ENCODE results near the gene MINDY2. TPM values are rescaled to one million over a fixed set of nuclear protein-coding genes. Genes with fewer than 3 reads are reported as not detected.

Gene MINDY2
- total and polyA plus RNA-seq, 10 of the 15 experiments (the other 5 are each of a cell fraction or from before 2014, with no cell fraction given), result 0.73 to 9.4 (median 3.3) TPM

GRCh38 chr15:58762285-58762684 is 8.8 kb upstream of the MINDY2 start:
- ChIA-PET POLR2A (no interaction called here), SMC1A (ENCODE audit: uncharacterized antibody, unreplicated experiment) (interaction anchor here (0.6 to 4.1 kb wide), 3 partner anchors 8 to 194 kb away, joined by 3 to 21 read pairs (median 3); partner anchors contain the start of gene MINDY2), RAD21 (ENCODE audit: unreplicated experiment) (no interaction called here), CTCF (interaction anchor here (1.3 to 4.4 kb wide), 3 partner anchors 493 to 534 kb away, joined by 3 to 30 read pairs (median 17); no protein-coding TSS in a partner anchor)
- Histone ChIP-seq H3K27me3 (replicated peaks in 1 of 2; ENCODE audit: control insufficient read depth in 2 of 2, insufficient read depth in 2 of 2, low read length in 1 of 2) (no peaks in the 10 kb centered on the region), H3K4me3 (no peak overlapping the region), H3K79me2 (ENCODE audit: control insufficient read depth, insufficient read depth, low read length) (no peaks in the 10 kb centered on the region), H3K27ac (ENCODE audit: control insufficient read depth, insufficient read depth) (no peak overlapping the region), H3K9ac (ENCODE audit: control insufficient read depth, insufficient read depth, low read length) (no peak overlapping the region), H4K20me1 (ENCODE audit: control insufficient read depth, insufficient read depth) (no peaks in the 10 kb centered on the region), H3K9me3 (replicated peaks; ENCODE audit: control insufficient read depth, insufficient read depth, low read length) (peaks cover 3% of the 10 kb centered on the region; the same call in 2 of the 3 replicates), H2AFZ (ENCODE audit: control insufficient read depth, low read depth, low read length) (no peak overlapping the region), H3K4me1 (ENCODE audit: control insufficient read depth, insufficient read depth, low read length) (no peaks in the 10 kb centered on the region), H3K36me3 (ENCODE audit: control insufficient read depth in 2 of 2, insufficient read depth in 2 of 2, low read length in 1 of 2) (no peaks in the 10 kb centered on the region), H3K4me2 (ENCODE audit: control insufficient read depth, insufficient read depth) (no peak overlapping the region)
- BruUV-seq (replicated peaks), result no TSS peak
- no peak for DNase-seq (ENCODE audit: low read depth, low spot score)
- TF ChIP-seq NR2C1 (IDR thresholded peaks at IDR 0.05) (no peak), ZNF384 (IDR thresholded peaks at IDR 0.05; ENCODE audit: borderline replicate concordance, low read depth, low read length) (no peak), LARP7 (IDR thresholded peaks at IDR 0.05) (no peak), EP300 (IDR thresholded peaks at IDR 0.05; ENCODE audit: borderline replicate concordance in 1 of 2, control insufficient read depth in 1 of 2, low read depth in 2 of 2, low read length in 2 of 2) (no peak), WRNIP1 (IDR thresholded peaks at IDR 0.05; ENCODE audit: borderline replicate concordance, low read depth, low read length) (no peak)
- intact Hi-C loops (cut with micrococcal nuclease; ENCODE audit: unreplicated experiment) (no loop called here), in situ Hi-C loops (cut with MboI) (no loop called here)
- no peak for ATAC-seq
- FAIRE-seq, result no peak

GRCh38 chr15:58762731-58763130 is 8.4 kb upstream of the MINDY2 start:
- ChIA-PET POLR2A (no interaction called here), CTCF (interaction anchor here (1.3 to 4.4 kb wide), 3 partner anchors 12 to 535 kb away, joined by 3 to 17 read pairs (median 4); no protein-coding TSS in a partner anchor)

More at GRCh38 chr15:58762731-58763130, 8.4 kb upstream of the MINDY2 start:
- Histone ChIP-seq H3K4me2 (ENCODE audit: control insufficient read depth, insufficient read depth) (no peak overlapping the region), H3K27ac (ENCODE audit: control insufficient read depth, insufficient read depth) (no peak overlapping the region), H3K4me3 (no peak overlapping the region), H4K20me1 (ENCODE audit: control insufficient read depth, insufficient read depth) (no peaks in the 10 kb centered on the region), H3K4me1 (ENCODE audit: control insufficient read depth, insufficient read depth, low read length) (no peaks in the 10 kb centered on the region), H3K27me3 (replicated peaks in 1 of 2; ENCODE audit: control insufficient read depth in 2 of 2, insufficient read depth in 2 of 2, low read length in 1 of 2) (no peaks in the 10 kb centered on the region), H3K36me3 (ENCODE audit: control insufficient read depth in 2 of 2, insufficient read depth in 2 of 2, low read length in 1 of 2) (no peaks in the 10 kb centered on the region), H2AFZ (ENCODE audit: control insufficient read depth, low read depth, low read length) (no peak overlapping the region), H3K9ac (ENCODE audit: control insufficient read depth, insufficient read depth, low read length) (no peak overlapping the region), H3K9me3 (replicated peaks; ENCODE audit: control insufficient read depth, insufficient read depth, low read length) (peaks cover 3% of the 10 kb centered on the region; the same call in 2 of the 3 replicates), H3K79me2 (ENCODE audit: control insufficient read depth, insufficient read depth, low read length) (no peaks in the 10 kb centered on the region)
- TF ChIP-seq PAX8 (IDR thresholded peaks at IDR 0.05) (no peak), CBX3 (IDR thresholded peaks at IDR 0.05; ENCODE audit: borderline replicate concordance, low read depth) (no peak), MTA2 (IDR thresholded peaks at IDR 0.05; ENCODE audit: low read depth) (no peak), NR2C1 (IDR thresholded peaks at IDR 0.05) (no peak)
- TF ChIP-seq, protein P1, sequence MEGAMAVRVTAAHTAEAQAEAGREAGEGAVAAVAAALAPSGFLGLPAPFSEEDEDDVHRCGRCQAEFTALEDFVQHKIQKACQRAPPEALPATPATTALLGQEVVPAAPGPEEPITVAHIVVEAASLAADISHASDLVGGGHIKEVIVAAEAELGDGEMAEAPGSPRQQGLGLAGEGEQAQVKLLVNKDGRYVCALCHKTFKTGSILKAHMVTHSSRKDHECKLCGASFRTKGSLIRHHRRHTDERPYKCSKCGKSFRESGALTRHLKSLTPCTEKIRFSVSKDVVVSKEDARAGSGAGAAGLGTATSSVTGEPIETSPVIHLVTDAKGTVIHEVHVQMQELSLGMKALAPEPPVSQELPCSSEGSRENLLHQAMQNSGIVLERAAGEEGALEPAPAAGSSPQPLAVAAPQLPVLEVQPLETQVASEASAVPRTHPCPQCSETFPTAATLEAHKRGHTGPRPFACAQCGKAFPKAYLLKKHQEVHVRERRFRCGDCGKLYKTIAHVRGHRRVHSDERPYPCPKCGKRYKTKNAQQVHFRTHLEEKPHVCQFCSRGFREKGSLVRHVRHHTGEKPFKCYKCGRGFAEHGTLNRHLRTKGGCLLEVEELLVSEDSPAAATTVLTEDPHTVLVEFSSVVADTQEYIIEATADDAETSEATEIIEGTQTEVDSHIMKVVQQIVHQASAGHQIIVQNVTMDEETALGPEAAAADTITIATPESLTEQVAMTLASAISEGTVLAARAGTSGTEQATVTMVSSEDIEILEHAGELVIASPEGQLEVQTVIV (IDR thresholded peaks at IDR 0.05; ENCODE audit: borderline replicate concordance, partially characterized antibody), result no peak
- ATAC-seq (no peak), DNase-seq (ENCODE audit: low read depth, low spot score) (no peak), FAIRE-seq (no peak)
- SMC1A ChIA-PET (ENCODE audit: uncharacterized antibody, unreplicated experiment), result interaction anchor here (0.7 to 1.0 kb wide), 3 partner anchors 15 to 489 kb away, joined by 3 read pairs; no protein-coding TSS in a partner anchor
- in situ Hi-C loops (cut with MboI), result no loop called here
- intact Hi-C loops (cut with micrococcal nuclease; ENCODE audit: unreplicated experiment), result no loop called here
- RAD21 ChIA-PET (ENCODE audit: unreplicated experiment), result no interaction called here
- no TSS peak for BruUV-seq (replicated peaks)
- 57% methylated on average over 1 of the region's 1 CpG for WGBS (ENCODE audit: insufficient coverage, insufficient replicate concordance, low lambda C conversion rate, missing lambda C conversion rate)

Measured in GM12878 (cell line).